Natural killer cell (primary cell): Measurements from ENCODE around the gene FBXL4. TPM values are rescaled to one million over a fixed set of nuclear protein-coding genes. Genes with fewer than 3 reads are reported as not detected.

ENCODE experiments used
- ATAC-seq, 3 donors: fragments of 150-1000 bp in 2 of 3; fragments of 200-7000 bp in 1 of 3; cut with Tn5 transposase; 1 replicate in 1 of 3; 2 replicates in 2 of 3; pipeline ENCODE4 v1.10.0; 2021; ENCODE audit warnings: mild to moderate bottlenecking in 2 of 3, moderate library complexity in 2 of 3
- DNase-seq, 2 donors: peaks; one replicate each; pipeline versions ENCODE4 v3.0.0 to v3.0.0-alpha.2; 2013 to 2021; ENCODE audit warnings: mixed read lengths in 1 of 2
- H3K27ac ChIP-seq: one replicate; pipeline ENCODE4 v1.5.1; 2013; ENCODE audit warnings: mild to moderate bottlenecking, low read length
- H3K27me3 ChIP-seq: one replicate; pipeline ENCODE4 v1.6.1; 2013; ENCODE audit warnings: low read length; ENCODE audit not compliant: control insufficient read depth, insufficient read depth
- H3K36me3 ChIP-seq: one replicate; pipeline ENCODE4 v1.6.1; 2013; ENCODE audit warnings: low read length; ENCODE audit not compliant: control insufficient read depth, insufficient read depth
- H3K4me1 ChIP-seq: one replicate; pipeline ENCODE4 v1.6.1; 2013; ENCODE audit warnings: low read length; ENCODE audit not compliant: control insufficient read depth, insufficient read depth
- H3K4me3 ChIP-seq: one replicate; pipeline ENCODE4 v1.5.1; 2013; ENCODE audit warnings: low read length
- H3K9me3 ChIP-seq: one replicate; pipeline ENCODE4 v1.6.1; 2013; ENCODE audit warnings: low read length; ENCODE audit not compliant: control insufficient read depth, insufficient read depth
- H3K27ac Mint-ChIP-seq, 2 donors: one replicate each; pipeline ENCODE4 v1.8.0; 2022; ENCODE audit warnings: mild to moderate bottlenecking in 2 of 2, mixed read lengths in 2 of 2, moderate library complexity in 1 of 2
- H3K27me3 Mint-ChIP-seq, 2 donors: one replicate each; pipeline ENCODE4 v1.8.0; 2022; ENCODE audit warnings: low read depth in 2 of 2, mixed read lengths in 2 of 2
- H3K36me3 Mint-ChIP-seq: one replicate; pipeline ENCODE4 v1.8.0; 2022; ENCODE audit warnings: mixed read lengths
- H3K4me1 Mint-ChIP-seq, 2 donors: one replicate each; pipeline ENCODE4 v1.8.0; 2022; ENCODE audit warnings: mixed read lengths in 2 of 2
- H3K4me3 Mint-ChIP-seq: one replicate; pipeline ENCODE4 v1.8.0; 2022; ENCODE audit warnings: mild to moderate bottlenecking, moderate library complexity, mixed read lengths
- H3K9me3 Mint-ChIP-seq, 2 donors: one replicate each; pipeline ENCODE4 v1.8.0; 2022; ENCODE audit warnings: mixed read lengths in 2 of 2
- WGBS: methylation state at CpG from one replicate; pipeline ENCODE4 v1.1.7; 2013; ENCODE audit warnings: missing lambda C conversion rate; ENCODE audit not compliant: insufficient coverage; 5-methylcytosine and 5-hydroxymethylcytosine counted together
- intact Hi-C: fragments of 100-400 bp; cut with micrococcal nuclease; formaldehyde crosslinking; loops from one replicate; pipeline ENCODE4 v1.14.2; 2022
- total RNA-seq, 4 donors: library from RNA; stranded (reverse); fragments of 120-200 nt in 1 of 4; gene quantifications; one replicate each; pipeline versions ENCODE4 v1.2.3 to v1.2.4, GENCODE V29; 2013 to 2022
- TF ChIP-seq, protein P1 (sequence below): fragments of 200-600 bp; IDR thresholded peaks from one replicate; pipeline ENCODE4 v1.8.0; 2022; ENCODE audit warnings: antibody characterized with exemption

FBXL4 gene
- total RNA-seq, 3 donors from 2014 or later (not counting 1 experiment from before 2014, with no cell fraction given), result 8.8 to 15.1 (median 11.3) TPM

GRCh38 chr6:98845211-98846020, 102.3 kb downstream of the FBXL4 start:
- 1% methylated on average over 46 of the region's 50 CpGs for WGBS
- Histone ChIP-seq H3K27ac (no peak overlapping the region), H3K4me1 (peaks cover 29% of the 10 kb centered on the region), H3K27me3 (peaks cover 82% of the 10 kb centered on the region), H3K4me3 (no peak overlapping the region), H3K36me3 (no peaks in the 10 kb centered on the region), H3K9me3 (peaks cover 4% of the 10 kb centered on the region)
- peaks cover 14 to 23% of the 10 kb centered on the region in 2 donors for H3K4me1 Mint-ChIP-seq
- DNase-seq (peak; percentile 36 to 78), ATAC-seq (peak; percentile 74 to 80 (median 79))
- H3K4me3 Mint-ChIP-seq, result peak overlapping the region; percentile 74
- intact Hi-C loops, result loop anchor here (10.0 kb wide), 1 partner anchor 89 kb away; no protein-coding TSS in a partner anchor
- no peak overlapping the region for H3K27ac Mint-ChIP-seq
- TF ChIP-seq, protein P1, sequence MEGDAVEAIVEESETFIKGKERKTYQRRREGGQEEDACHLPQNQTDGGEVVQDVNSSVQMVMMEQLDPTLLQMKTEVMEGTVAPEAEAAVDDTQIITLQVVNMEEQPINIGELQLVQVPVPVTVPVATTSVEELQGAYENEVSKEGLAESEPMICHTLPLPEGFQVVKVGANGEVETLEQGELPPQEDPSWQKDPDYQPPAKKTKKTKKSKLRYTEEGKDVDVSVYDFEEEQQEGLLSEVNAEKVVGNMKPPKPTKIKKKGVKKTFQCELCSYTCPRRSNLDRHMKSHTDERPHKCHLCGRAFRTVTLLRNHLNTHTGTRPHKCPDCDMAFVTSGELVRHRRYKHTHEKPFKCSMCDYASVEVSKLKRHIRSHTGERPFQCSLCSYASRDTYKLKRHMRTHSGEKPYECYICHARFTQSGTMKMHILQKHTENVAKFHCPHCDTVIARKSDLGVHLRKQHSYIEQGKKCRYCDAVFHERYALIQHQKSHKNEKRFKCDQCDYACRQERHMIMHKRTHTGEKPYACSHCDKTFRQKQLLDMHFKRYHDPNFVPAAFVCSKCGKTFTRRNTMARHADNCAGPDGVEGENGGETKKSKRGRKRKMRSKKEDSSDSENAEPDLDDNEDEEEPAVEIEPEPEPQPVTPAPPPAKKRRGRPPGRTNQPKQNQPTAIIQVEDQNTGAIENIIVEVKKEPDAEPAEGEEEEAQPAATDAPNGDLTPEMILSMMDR, result peak; percentile 71
- peaks cover 5% of the 10 kb centered on the region for H3K36me3 Mint-ChIP-seq
- H3K9me3 Mint-ChIP-seq, result no peaks in the 10 kb centered on the region
- H3K27me3 Mint-ChIP-seq, result peaks cover 75 to 85% of the 10 kb centered on the region in 2 donors

GRCh38 chr6:98844244-98845210, 103.2 kb downstream of the FBXL4 start:
- peaks cover 80% of the 10 kb centered on the region for H3K27me3 ChIP-seq
- H3K27ac ChIP-seq, result no peak overlapping the region
- no peaks in the 10 kb centered on the region for H3K36me3 ChIP-seq
- intact Hi-C loops, result loop anchor here (10.0 kb wide), 1 partner anchor 90 kb away; no protein-coding TSS in a partner anchor
- peaks cover 4% of the 10 kb centered on the region for H3K9me3 ChIP-seq
- Mint-ChIP-seq H3K27ac (no peak overlapping the region), H3K27me3 (peaks cover 76 to 85% of the 10 kb centered on the region in 2 donors), H3K9me3 (no peaks in the 10 kb centered on the region), H3K36me3 (peaks cover 6% of the 10 kb centered on the region), H3K4me1 (peaks cover 14 to 23% of the 10 kb centered on the region in 2 donors), H3K4me3 (peak overlapping the region; percentile 67)
- no peak overlapping the region for H3K4me3 ChIP-seq
- peaks cover 29% of the 10 kb centered on the region for H3K4me1 ChIP-seq
- ATAC-seq, result no peak
- 10% methylated on average over 49 of the region's 51 CpGs for WGBS
- TF ChIP-seq, protein P1, result no peak
- DNase-seq, result no peak

- 7% methylated on average over 51 of the region's 53 CpGs for WGBS
- intact Hi-C loops, result loop anchor here (10.0 kb wide), 1 partner anchor 91 kb away; no protein-coding TSS in a partner anchor
- Histone ChIP-seq H3K27ac (no peak overlapping the region), H3K36me3 (no peaks in the 10 kb centered on the region), H3K4me3 (no peak overlapping the region), H3K9me3 (peaks cover 4% of the 10 kb centered on the region), H3K27me3 (peaks cover 81% of the 10 kb centered on the region), H3K4me1 (peaks cover 29% of the 10 kb centered on the region)
- Mint-ChIP-seq H3K4me1 (peaks cover 14 to 23% of the 10 kb centered on the region in 2 donors), H3K27ac (no peak overlapping the region), H3K27me3 (peaks cover 70 to 85% of the 10 kb centered on the region in 2 donors), H3K36me3 (peaks cover 6% of the 10 kb centered on the region), H3K4me3 (no peak overlapping the region), H3K9me3 (no peaks in the 10 kb centered on the region)
- TF ChIP-seq, protein P1, result no peak
- no peak for ATAC-seq
- DNase-seq, result no peak
Observed at GRCh38 chr6:98843271-98844243, 104.2 kb downstream of the FBXL4 start.
